IPS-15b (cell line): ENCODE results near the gene CLINT1.

ENCODE experiments used
- H3K27me3 ChIP-seq: one replicate; pipeline ENCODE4 v1.6.1; 2013; ENCODE audit warnings: low read length; ENCODE audit not compliant: control insufficient read depth, insufficient read depth
- H3K36me3 ChIP-seq: one replicate; pipeline ENCODE4 v1.6.1; 2013; ENCODE audit warnings: low read length; ENCODE audit not compliant: control insufficient read depth, insufficient read depth
- H3K4me1 ChIP-seq: one replicate; pipeline ENCODE4 v1.6.1; 2013; ENCODE audit warnings: mild to moderate bottlenecking, low read length; ENCODE audit not compliant: control insufficient read depth, insufficient read depth
- H3K4me3 ChIP-seq: one replicate; pipeline ENCODE4 v1.5.1; 2013; ENCODE audit warnings: low read depth, low read length
- H3K9ac ChIP-seq: one replicate; pipeline ENCODE4 v1.6.1; 2013; ENCODE audit warnings: low read depth, mild to moderate bottlenecking, low read length
- H3K9me3 ChIP-seq: one replicate; pipeline ENCODE4 v1.6.1; 2013; ENCODE audit warnings: mild to moderate bottlenecking, low read length; ENCODE audit not compliant: control insufficient read depth, insufficient read depth

CLINT1 gene

GRCh38 chr5:157828105-157828943, 30.6 kb downstream of the CLINT1 start:
- no peak overlapping the region for H3K9ac ChIP-seq
- no peaks in the 10 kb centered on the region for H3K27me3 ChIP-seq
- peaks cover 7% of the 10 kb centered on the region for H3K4me1 ChIP-seq
- no peak overlapping the region for H3K4me3 ChIP-seq
- no peaks in the 10 kb centered on the region for H3K9me3 ChIP-seq
- H3K36me3 ChIP-seq = no peaks in the 10 kb centered on the region

GRCh38 chr5:157827423-157827822, 31.5 kb downstream of the CLINT1 start:
- H3K27me3 ChIP-seq = no peaks in the 10 kb centered on the region
- no peaks in the 10 kb centered on the region for H3K9me3 ChIP-seq
- peaks cover 7% of the 10 kb centered on the region for H3K4me1 ChIP-seq
- no peaks in the 10 kb centered on the region for H3K36me3 ChIP-seq
- H3K4me3 ChIP-seq = no peak overlapping the region
- H3K9ac ChIP-seq = no peak overlapping the region

- Histone ChIP-seq H3K4me3 (no peak overlapping the region), H3K9ac (no peak overlapping the region), H3K27me3 (no peaks in the 10 kb centered on the region), H3K4me1 (peaks cover 12% of the 10 kb centered on the region), H3K9me3 (no peaks in the 10 kb centered on the region), H3K36me3 (no peaks in the 10 kb centered on the region)
Observed at GRCh38 chr5:157823655-157824054, 35.3 kb downstream of the CLINT1 start.

GRCh38 chr5:157821822-157822622, 36.9 kb downstream of the CLINT1 start:
- Histone ChIP-seq H3K9me3 (no peaks in the 10 kb centered on the region), H3K27me3 (no peaks in the 10 kb centered on the region), H3K9ac (no peak overlapping the region), H3K36me3 (no peaks in the 10 kb centered on the region), H3K4me3 (no peak overlapping the region), H3K4me1 (peaks cover 12% of the 10 kb centered on the region)

GRCh38 chr5:157821405-157821804, 37.5 kb downstream of the CLINT1 start:
- H3K27me3 ChIP-seq = no peaks in the 10 kb centered on the region

GRCh38 chr5:157820593-157821252, 38.2 kb downstream of the CLINT1 start:
- Histone ChIP-seq H3K9me3 (no peaks in the 10 kb centered on the region), H3K27me3 (no peaks in the 10 kb centered on the region), H3K4me3 (no peak overlapping the region), H3K36me3 (no peaks in the 10 kb centered on the region), H3K4me1 (peaks cover 12% of the 10 kb centered on the region), H3K9ac (no peak overlapping the region)

More at GRCh38 chr5:157821405-157821804, 37.5 kb downstream of the CLINT1 start:
- no peaks in the 10 kb centered on the region for H3K36me3 ChIP-seq
- no peak overlapping the region for H3K9ac ChIP-seq
- peaks cover 12% of the 10 kb centered on the region for H3K4me1 ChIP-seq
- H3K4me3 ChIP-seq = no peak overlapping the region
- no peaks in the 10 kb centered on the region for H3K9me3 ChIP-seq

GRCh38 chr5:157819502-157820115, 39.3 kb downstream of the CLINT1 start:
- H3K27me3 ChIP-seq = no peaks in the 10 kb centered on the region
- peaks cover 12% of the 10 kb centered on the region for H3K4me1 ChIP-seq
- H3K36me3 ChIP-seq = no peaks in the 10 kb centered on the region
- no peak overlapping the region for H3K9ac ChIP-seq
- H3K9me3 ChIP-seq = no peaks in the 10 kb centered on the region
- no peak overlapping the region for H3K4me3 ChIP-seq

GRCh38 chr5:157818368-157818767, 40.6 kb downstream of the CLINT1 start:
- H3K9ac ChIP-seq = no peak overlapping the region
- peaks cover 8% of the 10 kb centered on the region for H3K4me1 ChIP-seq
- no peaks in the 10 kb centered on the region for H3K36me3 ChIP-seq
- H3K4me3 ChIP-seq = no peak overlapping the region
- H3K27me3 ChIP-seq = no peaks in the 10 kb centered on the region
- H3K9me3 ChIP-seq = no peaks in the 10 kb centered on the region

- Histone ChIP-seq H3K9ac (no peak overlapping the region), H3K9me3 (no peaks in the 10 kb centered on the region), H3K27me3 (no peaks in the 10 kb centered on the region), H3K4me3 (no peak overlapping the region), H3K36me3 (peaks cover 2% of the 10 kb centered on the region), H3K4me1 (peaks cover 8% of the 10 kb centered on the region)
Observed at GRCh38 chr5:157817928-157818327, 41.0 kb downstream of the CLINT1 start.

- Histone ChIP-seq H3K4me1 (peaks cover 8% of the 10 kb centered on the region), H3K9me3 (no peaks in the 10 kb centered on the region), H3K9ac (no peak overlapping the region), H3K4me3 (no peak overlapping the region), H3K27me3 (no peaks in the 10 kb centered on the region), H3K36me3 (peaks cover 8% of the 10 kb centered on the region)
Observed at GRCh38 chr5:157817387-157817702, 41.6 kb downstream of the CLINT1 start.

GRCh38 chr5:157816682-157817386, 42.1 kb downstream of the CLINT1 start:
- H3K4me3 ChIP-seq = no peak overlapping the region
- no peaks in the 10 kb centered on the region for H3K9me3 ChIP-seq
- H3K36me3 ChIP-seq = peaks cover 8% of the 10 kb centered on the region
- no peaks in the 10 kb centered on the region for H3K27me3 ChIP-seq
- no peak overlapping the region for H3K9ac ChIP-seq
- peaks cover 8% of the 10 kb centered on the region for H3K4me1 ChIP-seq
